ENCODE data around the gene ACOT12.

DNA sequence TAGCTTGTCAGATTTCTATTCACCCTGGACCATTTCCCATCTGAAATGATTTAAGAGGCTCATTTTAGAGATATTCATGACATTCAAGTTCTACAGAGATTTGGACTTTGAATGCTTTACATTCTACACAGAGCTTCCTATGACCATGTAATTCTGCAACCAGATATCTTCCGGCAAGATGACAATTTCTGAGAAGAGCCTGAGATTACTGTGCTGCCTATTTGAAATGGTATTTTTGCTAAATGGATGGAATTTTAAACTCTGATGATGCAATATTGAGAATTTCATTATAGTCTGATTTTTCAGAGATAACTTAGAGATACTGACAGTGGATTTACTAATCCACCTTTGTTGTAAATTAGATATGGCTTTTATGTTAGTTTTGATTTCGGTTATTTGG lies 16.0 kb upstream of the ACOT12 start:
- TF ChIP-seq, protein P1, sequence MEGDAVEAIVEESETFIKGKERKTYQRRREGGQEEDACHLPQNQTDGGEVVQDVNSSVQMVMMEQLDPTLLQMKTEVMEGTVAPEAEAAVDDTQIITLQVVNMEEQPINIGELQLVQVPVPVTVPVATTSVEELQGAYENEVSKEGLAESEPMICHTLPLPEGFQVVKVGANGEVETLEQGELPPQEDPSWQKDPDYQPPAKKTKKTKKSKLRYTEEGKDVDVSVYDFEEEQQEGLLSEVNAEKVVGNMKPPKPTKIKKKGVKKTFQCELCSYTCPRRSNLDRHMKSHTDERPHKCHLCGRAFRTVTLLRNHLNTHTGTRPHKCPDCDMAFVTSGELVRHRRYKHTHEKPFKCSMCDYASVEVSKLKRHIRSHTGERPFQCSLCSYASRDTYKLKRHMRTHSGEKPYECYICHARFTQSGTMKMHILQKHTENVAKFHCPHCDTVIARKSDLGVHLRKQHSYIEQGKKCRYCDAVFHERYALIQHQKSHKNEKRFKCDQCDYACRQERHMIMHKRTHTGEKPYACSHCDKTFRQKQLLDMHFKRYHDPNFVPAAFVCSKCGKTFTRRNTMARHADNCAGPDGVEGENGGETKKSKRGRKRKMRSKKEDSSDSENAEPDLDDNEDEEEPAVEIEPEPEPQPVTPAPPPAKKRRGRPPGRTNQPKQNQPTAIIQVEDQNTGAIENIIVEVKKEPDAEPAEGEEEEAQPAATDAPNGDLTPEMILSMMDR (IDR thresholded peaks at IDR 0.05), result no peak
- TF ChIP-seq POLR2A (IDR thresholded peaks at IDR 0.05), result no peak

Data from uterus (tissue), 2 donors.